ENCODE data around the gene CDH23.
"Not testable (repeated sequence)": the region's sequence is repeated elsewhere in the genome, so short reads cannot be mapped to it uniquely, and the experiment has no call there.

The CDH23 gene

DNA sequence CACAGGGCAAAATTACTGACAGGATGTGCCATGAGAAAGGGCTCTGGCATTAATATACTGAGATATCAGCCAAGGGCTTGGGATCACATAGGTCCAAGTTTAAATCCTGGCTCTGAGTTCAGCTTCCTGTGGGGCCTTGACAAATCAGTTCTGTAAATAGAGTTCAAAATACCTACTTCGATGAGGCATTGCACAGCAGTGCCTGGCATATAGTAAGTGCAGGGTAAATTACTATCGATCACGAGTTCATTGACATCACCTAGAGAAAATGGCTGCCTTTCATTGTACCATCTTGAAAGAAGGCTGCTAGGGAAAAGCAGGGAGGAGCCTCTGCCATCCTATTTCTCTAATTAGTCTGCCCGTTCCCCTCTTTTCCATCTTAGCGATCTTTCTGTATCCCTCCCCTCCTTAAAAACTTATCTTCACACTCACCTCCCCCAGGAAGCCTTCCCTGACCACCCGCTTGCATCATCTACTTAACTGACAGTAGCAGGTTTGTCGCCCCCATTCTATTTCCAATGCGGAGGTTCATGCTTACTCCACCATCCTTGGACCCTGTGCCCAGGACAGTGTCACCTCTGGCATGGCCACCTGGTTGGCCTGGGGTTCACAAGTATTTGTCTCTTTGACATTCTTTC lies 198.3 kb downstream of the CDH23 start:
- no peak for DNase-seq

- DNase-seq = no peak
Observed at GRCh38 chr10:71595649-71596048, 198.9 kb downstream of the CDH23 start.

- no peak for DNase-seq
Observed at GRCh38 chr10:71596127-71596526, 199.4 kb downstream of the CDH23 start.

GRCh38 chr10:71596759-71597158 lies 200.0 kb downstream of the CDH23 start:
- no peak for DNase-seq

DNA sequence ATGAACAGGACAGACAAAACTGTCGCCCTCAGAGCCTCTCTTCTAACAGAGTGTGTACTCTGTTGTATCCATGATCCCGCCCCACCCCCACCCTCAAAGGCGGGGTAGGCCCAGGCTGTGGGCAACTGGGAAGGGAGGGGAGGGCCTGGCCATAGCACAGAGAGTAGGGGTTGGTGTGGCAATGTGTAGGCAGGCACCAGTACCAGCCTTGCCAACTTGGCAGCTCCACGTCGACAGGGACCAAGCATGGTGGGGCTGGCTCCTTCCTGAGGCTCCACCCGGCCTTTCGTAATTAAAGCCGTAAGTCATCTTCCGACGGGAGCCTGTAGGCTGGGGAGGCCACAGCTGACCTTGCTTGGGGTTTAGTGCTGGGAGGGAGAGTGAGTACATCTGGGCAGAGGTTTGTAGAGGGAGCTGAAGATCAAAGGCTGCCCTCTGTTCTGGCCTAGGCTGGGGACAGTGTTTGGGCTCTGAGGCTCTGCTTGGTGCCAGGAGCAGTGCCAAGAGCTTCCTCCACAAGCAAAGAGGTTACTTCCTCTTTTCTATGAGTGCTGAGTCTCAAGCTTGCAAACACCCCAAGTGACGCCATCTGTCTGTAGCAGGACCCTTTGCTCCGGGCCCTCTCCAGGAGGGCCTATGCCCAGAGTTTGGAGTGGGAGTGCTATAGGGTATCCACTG lies 201.2 kb downstream of the CDH23 start:
- DNase-seq = peak; percentile 8

DNA sequence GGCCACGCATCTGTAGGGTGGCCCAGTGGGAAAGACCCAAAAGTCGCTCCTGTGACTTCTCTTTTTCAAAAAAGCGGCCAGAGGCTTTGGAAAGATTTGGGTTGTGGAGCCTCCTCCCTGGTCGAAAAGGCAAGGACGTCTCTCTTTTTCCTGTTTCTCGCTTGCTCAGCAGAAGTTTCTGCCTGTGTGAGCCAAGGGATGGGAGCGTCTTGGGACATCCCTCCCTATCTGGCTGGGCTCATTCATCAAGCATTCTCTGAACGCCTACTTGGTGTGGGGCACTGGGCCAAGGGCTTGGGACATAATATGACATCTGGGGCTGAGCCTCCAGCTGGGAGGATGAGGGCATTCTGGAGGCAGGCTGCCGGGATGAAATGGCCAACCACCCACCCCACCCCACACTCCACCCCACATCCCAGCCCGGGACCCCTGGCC lies 201.9 kb downstream of the CDH23 start:
- DNase-seq = no peak

- no peak for DNase-seq
Observed at GRCh38 chr10:71599518-71599917, 202.8 kb downstream of the CDH23 start.

DNA sequence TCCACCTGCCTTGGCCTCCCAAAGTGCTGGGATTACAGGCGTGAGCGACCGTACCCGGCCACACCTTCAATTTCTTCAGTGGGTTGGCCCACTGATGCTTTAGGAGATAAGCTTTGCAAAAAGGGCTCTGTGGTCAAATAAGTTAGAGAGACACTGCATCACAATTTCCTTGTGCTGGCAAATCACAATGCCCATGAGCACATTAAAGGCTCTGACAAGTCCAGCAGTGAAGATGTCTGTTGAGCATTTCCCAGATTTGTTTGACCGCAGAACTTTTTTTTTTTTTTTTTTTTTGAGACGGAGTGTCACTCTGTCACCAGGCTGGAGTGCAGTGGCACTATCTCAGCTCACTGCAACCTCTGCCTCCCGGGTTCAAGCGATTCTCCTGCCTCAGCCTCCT lies 203.5 kb downstream of the CDH23 start:
- not testable (repeated sequence) for DNase-seq

DNA sequence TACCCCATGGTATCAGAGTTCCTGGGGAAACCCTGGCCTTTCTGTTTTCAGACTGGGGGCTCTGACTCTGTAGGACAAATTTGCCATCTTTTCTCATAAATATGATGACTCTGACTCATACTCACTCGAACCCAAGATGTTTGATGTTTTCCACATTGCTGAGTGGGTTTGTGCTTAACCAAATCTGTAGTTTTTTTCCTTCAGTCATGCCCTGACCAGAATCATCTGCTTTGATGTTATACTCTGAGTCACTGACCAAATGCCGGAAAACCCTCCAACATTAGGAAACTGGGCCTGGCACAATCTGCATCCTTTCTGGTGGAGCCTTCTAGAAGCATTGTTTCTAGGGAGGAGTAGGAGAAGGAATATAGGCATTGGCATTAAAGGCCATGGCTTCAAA lies 204.1 kb downstream of the CDH23 start:
- no peak for DNase-seq

GRCh38 chr10:71601273-71601672 lies 204.6 kb downstream of the CDH23 start:
- DNase-seq = no peak

DNA sequence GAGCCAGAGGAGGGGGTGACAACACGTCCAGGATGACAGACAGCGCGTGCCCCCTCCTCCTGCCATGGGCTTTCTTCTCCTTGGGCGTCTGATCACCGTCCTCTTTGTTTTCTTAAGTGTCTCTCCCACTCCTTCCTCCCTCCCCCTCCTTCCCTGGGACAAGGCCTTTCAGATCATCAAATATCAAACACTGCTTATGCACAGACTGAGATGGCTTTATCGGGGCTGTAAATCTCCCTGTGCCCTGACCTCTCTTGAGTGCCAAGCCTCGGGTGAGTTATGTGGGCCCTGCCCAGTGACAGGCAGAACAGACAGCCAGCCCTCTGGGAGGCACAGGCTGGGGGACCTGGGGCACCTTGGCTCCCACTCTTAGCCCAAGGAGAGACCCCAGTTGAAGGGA lies 206.4 kb downstream of the CDH23 start:
- no peak for DNase-seq

DNA sequence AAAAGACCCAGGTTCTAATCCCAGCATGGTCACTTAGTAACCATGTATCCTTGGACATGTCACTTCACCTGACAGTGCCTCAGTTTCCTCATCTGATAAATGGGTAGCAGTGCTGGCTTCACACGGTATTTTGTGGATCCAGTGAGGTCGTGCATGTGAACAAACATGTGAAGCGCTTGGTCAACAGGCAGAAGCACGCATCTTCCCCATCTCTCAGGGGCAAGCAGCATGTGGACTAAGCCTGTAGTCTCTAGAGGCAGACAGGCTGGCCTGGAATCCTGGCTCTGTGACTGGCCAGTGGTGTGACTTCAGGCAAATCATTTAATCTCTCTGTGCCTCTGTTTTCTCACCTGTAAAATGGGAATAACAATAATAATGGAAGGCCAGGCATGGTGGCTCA lies 207.0 kb downstream of the CDH23 start:
- no peak for DNase-seq

GRCh38 chr10:71604324-71605018 lies 207.8 kb downstream of the CDH23 start:
- DNase-seq = no peak

GRCh38 chr10:71605263-71605962 lies 208.7 kb downstream of the CDH23 start:
- DNase-seq = no peak

GRCh38 chr10:71606257-71607081 lies 209.7 kb downstream of the CDH23 start:
- DNase-seq = no peak

DNA sequence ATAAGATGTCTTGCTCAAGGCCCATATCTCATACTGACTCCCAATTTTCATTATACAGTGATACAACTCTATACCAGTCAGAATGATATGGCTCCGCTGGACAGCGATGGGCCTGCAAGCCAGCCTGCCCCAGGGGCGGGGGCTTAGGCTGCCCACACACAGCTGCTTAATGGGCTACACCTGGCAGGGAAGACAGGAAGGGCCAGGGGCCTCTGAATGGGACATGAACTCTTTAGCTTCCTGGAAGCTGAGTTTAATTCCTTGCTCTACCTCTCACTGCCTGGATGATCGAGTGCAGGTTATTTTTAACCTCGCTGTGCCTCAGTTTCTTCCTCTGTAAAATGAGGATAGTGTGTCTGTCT lies 210.3 kb downstream of the CDH23 start:
- no peak for DNase-seq

DNA sequence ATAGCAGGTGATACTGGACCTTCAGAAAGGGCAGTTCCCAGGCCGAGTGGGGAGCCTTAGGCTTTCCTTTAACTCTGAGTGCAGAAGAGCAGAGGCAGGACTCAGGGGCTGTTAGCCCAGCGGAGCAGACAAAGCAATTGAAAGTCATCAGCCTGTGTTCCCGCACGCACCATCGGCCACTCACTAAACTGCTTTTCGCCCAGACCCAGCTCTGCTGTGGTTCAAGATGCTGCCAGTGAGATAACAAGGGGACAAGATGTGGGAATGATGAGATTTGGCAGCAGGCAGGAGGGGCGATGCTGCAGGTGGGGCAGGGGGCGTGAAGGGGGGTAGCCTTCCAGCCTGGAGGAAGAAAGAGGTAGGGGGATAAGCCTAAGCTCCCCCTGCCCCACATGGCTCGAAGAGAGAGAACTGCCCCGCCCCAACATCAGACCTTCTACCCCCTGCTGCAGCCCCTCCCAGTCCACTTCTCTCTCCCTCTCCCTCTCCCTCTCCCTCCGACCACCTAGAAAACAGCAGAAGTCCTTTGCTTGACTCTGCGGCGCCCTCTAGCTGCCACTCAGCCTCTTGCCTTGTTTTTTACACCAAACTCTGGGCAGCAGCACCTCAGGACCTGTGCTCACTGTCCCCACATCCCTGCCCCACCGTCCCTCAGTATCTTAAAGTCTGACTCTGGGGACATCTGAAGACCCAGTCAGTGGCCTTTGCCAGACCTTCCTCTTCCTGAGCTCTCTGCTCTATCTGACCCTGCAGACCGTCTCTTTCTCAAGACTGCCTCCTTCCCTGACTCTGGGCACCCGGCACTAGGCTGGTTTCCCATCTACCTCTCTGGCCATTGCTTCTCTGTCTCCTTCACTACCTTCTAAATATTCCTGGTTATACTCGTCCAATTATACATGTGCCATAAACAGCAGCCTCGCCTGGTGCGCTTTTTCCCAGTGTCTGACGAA lies 212.4 kb downstream of the CDH23 start:
- peak; percentile 42 for DNase-seq

- no peak for DNase-seq
Observed at GRCh38 chr10:71610651-71611050, 213.9 kb downstream of the CDH23 start.

- no peak for DNase-seq
Observed at GRCh38 chr10:71611131-71611530, 214.4 kb downstream of the CDH23 start.

DNA sequence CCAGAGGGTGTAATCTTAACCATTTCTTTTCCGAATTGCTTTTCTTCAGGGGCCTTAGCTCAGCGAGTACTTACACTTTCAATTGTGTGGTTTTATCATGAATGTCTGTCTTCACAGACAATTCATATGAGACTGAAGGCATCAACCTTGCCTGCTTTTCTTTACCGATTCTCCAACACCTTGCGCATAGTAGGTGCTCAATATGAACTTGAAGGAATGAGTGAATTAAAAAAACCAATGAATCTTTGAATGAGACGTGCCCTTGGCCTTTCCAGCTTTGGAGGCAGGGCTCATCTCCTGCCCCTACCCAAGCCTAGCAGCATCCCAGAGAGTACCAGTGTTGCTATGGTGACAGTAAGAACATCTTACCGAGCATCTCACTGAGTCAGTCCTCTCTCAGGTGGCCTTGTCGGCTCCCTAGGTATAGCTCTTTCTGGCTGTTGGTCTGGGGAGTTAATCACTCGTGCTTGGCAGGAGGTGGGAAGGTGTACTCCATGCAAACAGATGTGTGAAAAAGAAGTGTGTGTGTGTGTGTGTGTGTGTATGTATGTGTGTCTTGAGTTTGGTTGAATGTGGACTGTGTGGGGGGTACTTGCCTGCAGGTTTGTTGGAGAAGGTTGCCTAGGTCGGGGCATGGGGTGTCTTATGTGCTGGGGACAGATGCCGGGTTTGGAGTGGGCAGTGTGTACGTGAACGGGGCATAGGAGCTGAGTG lies 215.1 kb downstream of the CDH23 start:
- DNase-seq = no peak

- no peak for DNase-seq
Observed at GRCh38 chr10:71613261-71613777, 216.6 kb downstream of the CDH23 start.

Measured in CD4-positive, alpha-beta T cell treated with Interleukin-4 for 4 hours (primary cell).